ENCODE measurements around the gene CXCL3.

CXCL3 gene

DNA sequence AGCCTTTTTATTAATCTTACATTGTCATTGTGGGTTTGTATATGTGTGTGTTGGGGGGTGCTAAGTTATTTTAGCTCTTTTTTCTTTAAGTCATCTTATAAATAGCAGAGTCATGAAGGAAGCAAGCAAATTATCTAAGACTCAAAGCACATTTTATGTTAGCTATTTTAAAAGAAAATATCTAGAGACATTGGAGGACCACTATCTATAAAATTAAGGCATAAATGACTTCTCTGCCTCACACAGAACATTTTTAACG is 46.8 kb downstream of the CXCL3 start:
- no peak for TF ChIP-seq ZBTB7A (IDR thresholded peaks at IDR 0.05; ENCODE audit: low read depth)
- no peak for TF ChIP-seq RAD21 (IDR thresholded peaks at IDR 0.05; ENCODE audit: low read depth)
- TF ChIP-seq, protein P1, sequence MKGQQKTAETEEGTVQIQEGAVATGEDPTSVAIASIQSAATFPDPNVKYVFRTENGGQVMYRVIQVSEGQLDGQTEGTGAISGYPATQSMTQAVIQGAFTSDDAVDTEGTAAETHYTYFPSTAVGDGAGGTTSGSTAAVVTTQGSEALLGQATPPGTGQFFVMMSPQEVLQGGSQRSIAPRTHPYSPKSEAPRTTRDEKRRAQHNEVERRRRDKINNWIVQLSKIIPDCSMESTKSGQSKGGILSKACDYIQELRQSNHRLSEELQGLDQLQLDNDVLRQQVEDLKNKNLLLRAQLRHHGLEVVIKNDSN (IDR thresholded peaks at IDR 0.05): no peak
- TF ChIP-seq YY1 (IDR thresholded peaks at IDR 0.05; ENCODE audit: low read depth): no peak
- no peak for TF ChIP-seq CEBPB (IDR thresholded peaks at IDR 0.05)
- no peak for TF ChIP-seq EP300 (IDR thresholded peaks at IDR 0.05; ENCODE audit: borderline replicate concordance)

- TF ChIP-seq TCF12 (IDR thresholded peaks at IDR 0.05; ENCODE audit: low read depth) (no peak), CREB1 (IDR thresholded peaks at IDR 0.05; ENCODE audit: low read depth) (no peak), ZBTB7A (IDR thresholded peaks at IDR 0.05; ENCODE audit: low read depth) (no peak), FOXM1 (IDR thresholded peaks at IDR 0.05; ENCODE audit: borderline replicate concordance, low read depth) (no peak)
These were observed 47.3 kb downstream of the CXCL3 start for GRCh38 chr4:73990988-73991741.

DNA sequence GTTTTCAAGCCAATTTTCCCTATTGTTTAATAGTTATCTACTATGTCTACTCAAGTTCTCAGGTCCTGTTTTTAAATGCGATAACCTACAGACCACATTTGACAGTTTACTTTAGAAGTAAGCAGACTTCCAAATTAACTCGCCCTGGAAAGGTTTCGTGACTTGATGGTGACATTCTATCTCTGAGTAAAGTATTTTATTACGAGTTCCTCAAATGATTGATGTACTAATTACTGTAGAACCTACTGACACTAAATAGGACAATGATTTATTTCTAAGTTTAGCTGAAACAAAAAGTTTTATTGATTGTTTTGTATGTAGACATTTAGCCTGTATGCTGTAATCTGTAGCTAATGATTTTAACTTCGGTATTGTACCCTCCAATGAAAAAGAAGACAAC is 48.6 kb downstream of the CXCL3 start:
- TF ChIP-seq RAD21 (IDR thresholded peaks at IDR 0.05; ENCODE audit: low read depth) (no peak), YY1 (IDR thresholded peaks at IDR 0.05; ENCODE audit: low read depth) (no peak)

GRCh38 chr4:73989031-73989430 is 49.5 kb downstream of the CXCL3 start:
- TF ChIP-seq TEAD4 (IDR thresholded peaks at IDR 0.05): no peak
- no peak for TF ChIP-seq CREB1 (IDR thresholded peaks at IDR 0.05; ENCODE audit: low read depth)
- TF ChIP-seq, protein P2, sequence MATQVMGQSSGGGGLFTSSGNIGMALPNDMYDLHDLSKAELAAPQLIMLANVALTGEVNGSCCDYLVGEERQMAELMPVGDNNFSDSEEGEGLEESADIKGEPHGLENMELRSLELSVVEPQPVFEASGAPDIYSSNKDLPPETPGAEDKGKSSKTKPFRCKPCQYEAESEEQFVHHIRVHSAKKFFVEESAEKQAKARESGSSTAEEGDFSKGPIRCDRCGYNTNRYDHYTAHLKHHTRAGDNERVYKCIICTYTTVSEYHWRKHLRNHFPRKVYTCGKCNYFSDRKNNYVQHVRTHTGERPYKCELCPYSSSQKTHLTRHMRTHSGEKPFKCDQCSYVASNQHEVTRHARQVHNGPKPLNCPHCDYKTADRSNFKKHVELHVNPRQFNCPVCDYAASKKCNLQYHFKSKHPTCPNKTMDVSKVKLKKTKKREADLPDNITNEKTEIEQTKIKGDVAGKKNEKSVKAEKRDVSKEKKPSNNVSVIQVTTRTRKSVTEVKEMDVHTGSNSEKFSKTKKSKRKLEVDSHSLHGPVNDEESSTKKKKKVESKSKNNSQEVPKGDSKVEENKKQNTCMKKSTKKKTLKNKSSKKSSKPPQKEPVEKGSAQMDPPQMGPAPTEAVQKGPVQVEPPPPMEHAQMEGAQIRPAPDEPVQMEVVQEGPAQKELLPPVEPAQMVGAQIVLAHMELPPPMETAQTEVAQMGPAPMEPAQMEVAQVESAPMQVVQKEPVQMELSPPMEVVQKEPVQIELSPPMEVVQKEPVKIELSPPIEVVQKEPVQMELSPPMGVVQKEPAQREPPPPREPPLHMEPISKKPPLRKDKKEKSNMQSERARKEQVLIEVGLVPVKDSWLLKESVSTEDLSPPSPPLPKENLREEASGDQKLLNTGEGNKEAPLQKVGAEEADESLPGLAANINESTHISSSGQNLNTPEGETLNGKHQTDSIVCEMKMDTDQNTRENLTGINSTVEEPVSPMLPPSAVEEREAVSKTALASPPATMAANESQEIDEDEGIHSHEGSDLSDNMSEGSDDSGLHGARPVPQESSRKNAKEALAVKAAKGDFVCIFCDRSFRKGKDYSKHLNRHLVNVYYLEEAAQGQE (IDR thresholded peaks at IDR 0.05; ENCODE audit: low read depth): no peak
- TF ChIP-seq CEBPB (IDR thresholded peaks at IDR 0.05): no peak
- TF ChIP-seq, protein P3, sequence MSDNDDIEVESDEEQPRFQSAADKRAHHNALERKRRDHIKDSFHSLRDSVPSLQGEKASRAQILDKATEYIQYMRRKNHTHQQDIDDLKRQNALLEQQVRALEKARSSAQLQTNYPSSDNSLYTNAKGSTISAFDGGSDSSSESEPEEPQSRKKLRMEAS (IDR thresholded peaks at IDR 0.05): no peak

DNA sequence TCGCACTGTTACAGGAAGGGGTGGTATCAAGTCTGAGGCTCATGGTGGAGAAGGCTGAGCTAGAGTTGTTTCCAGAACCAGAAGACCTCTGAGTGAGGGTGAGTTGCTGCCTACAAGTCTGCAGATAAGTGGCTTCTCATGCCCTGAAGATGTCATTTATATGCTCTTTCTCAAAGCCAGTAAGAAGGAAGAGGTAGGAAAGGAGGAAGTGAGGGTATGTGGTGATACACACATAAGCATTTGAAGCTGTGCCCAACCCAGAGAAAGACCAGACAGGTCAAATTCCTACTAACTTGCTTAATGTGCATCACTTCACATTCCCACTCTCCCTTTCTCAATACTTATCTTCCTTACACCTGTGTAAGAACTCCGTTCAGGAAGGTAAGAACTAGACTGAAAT is 50.4 kb downstream of the CXCL3 start, which contains the start of gene PPBP:
Gene PPBP, minus strand, starts transcription at position 130 of the 400 bp plus-strand sequence. Its CDS starts 87 bp downstream, at position 43.
- no peak for TF ChIP-seq TEAD4 (IDR thresholded peaks at IDR 0.05)
- no peak for TF ChIP-seq NFIC (IDR thresholded peaks at IDR 0.05)
- TF ChIP-seq RAD21 (IDR thresholded peaks at IDR 0.05; ENCODE audit: low read depth): no peak
- no peak for TF ChIP-seq ZBTB7A (IDR thresholded peaks at IDR 0.05; ENCODE audit: low read depth)
- no peak for TF ChIP-seq TAF1 (IDR thresholded peaks at IDR 0.05; ENCODE audit: low read depth)
- no peak for TF ChIP-seq YY1 (IDR thresholded peaks at IDR 0.05; ENCODE audit: low read depth)
- no peak for TF ChIP-seq CREB1 (IDR thresholded peaks at IDR 0.05; ENCODE audit: low read depth)
- no peak for TF ChIP-seq FOXM1 (IDR thresholded peaks at IDR 0.05; ENCODE audit: borderline replicate concordance, low read depth)
- TF ChIP-seq, protein P3 (IDR thresholded peaks at IDR 0.05): no peak
- TF ChIP-seq, protein P1 (IDR thresholded peaks at IDR 0.05): no peak
- TF ChIP-seq, protein P2 (IDR thresholded peaks at IDR 0.05; ENCODE audit: low read depth): no peak
- no peak for TF ChIP-seq EP300 (IDR thresholded peaks at IDR 0.05; ENCODE audit: borderline replicate concordance)
- no peak for TF ChIP-seq EGR1 (IDR thresholded peaks at IDR 0.05)
- TF ChIP-seq TCF12 (IDR thresholded peaks at IDR 0.05; ENCODE audit: low read depth): no peak
- TF ChIP-seq CEBPB (IDR thresholded peaks at IDR 0.05): no peak
